ENCODE results near the gene MTG2.

Gene MTG2

GRCh38 chr20:62232770-62233645 is 50.2 kb downstream of the MTG2 start:
- DNase-seq (ENCODE audit: low read depth in 1 of 2, low spot score in 1 of 2): no peak

DNA sequence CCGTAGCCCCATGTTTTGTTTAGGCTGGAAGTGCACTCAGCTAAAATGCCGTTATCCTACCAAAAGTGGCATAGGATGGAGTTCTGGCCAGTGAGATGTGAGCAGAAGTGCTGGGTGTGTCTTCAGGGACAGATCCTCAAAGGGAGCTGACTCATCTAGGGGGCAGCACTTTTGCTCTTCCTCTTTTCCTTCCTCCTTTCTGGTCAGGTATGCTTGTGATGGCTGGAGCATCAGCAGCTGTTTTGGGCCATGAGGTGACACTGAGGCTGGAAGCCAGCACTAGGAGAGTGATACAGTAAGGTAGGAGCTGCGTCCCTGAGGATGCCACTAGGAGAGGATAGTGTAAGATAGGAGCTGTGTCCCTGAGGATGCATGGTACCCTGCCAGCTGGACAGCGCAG is 50.9 kb downstream of the MTG2 start:
- no peak for DNase-seq (ENCODE audit: low read depth in 1 of 2, low spot score in 1 of 2)

- DNase-seq (ENCODE audit: low read depth in 1 of 2, low spot score in 1 of 2): no peak
These were observed 51.5 kb downstream of the MTG2 start for GRCh38 chr20:62234339-62234738.

GRCh38 chr20:62235001-62235776 is 52.4 kb downstream of the MTG2 start:
- DNase-seq (ENCODE audit: low read depth in 1 of 2, low spot score in 1 of 2): no peak

- DNase-seq (ENCODE audit: low read depth in 1 of 2, low spot score in 1 of 2): no peak
These were observed 52.9 kb downstream of the MTG2 start for GRCh38 chr20:62235777-62236157.

- DNase-seq (ENCODE audit: low read depth in 1 of 2, low spot score in 1 of 2): no peak
These were observed 53.4 kb downstream of the MTG2 start for GRCh38 chr20:62236200-62236599.

GRCh38 chr20:62236766-62237513 is 54.1 kb downstream of the MTG2 start:
- DNase-seq (ENCODE audit: low read depth in 1 of 2, low spot score in 1 of 2): no peak

- DNase-seq (ENCODE audit: low read depth in 1 of 2, low spot score in 1 of 2): no peak
These were observed 54.6 kb downstream of the MTG2 start for GRCh38 chr20:62237514-62237800.

- DNase-seq (ENCODE audit: low read depth in 1 of 2, low spot score in 1 of 2): peak; percentile 100
These were observed 55.2 kb downstream of the MTG2 start, which contains the start of gene OSBPL2 for GRCh38 chr20:62237801-62238568. Gene OSBPL2, plus strand, starts transcription at chr20:62238521. Its CDS starts 17,664 bp downstream, at chr20:62256185.

- no peak for DNase-seq (ENCODE audit: low read depth in 1 of 2, low spot score in 1 of 2)
These were observed 55.9 kb downstream of the MTG2 start for GRCh38 chr20:62238569-62239277.

DNA sequence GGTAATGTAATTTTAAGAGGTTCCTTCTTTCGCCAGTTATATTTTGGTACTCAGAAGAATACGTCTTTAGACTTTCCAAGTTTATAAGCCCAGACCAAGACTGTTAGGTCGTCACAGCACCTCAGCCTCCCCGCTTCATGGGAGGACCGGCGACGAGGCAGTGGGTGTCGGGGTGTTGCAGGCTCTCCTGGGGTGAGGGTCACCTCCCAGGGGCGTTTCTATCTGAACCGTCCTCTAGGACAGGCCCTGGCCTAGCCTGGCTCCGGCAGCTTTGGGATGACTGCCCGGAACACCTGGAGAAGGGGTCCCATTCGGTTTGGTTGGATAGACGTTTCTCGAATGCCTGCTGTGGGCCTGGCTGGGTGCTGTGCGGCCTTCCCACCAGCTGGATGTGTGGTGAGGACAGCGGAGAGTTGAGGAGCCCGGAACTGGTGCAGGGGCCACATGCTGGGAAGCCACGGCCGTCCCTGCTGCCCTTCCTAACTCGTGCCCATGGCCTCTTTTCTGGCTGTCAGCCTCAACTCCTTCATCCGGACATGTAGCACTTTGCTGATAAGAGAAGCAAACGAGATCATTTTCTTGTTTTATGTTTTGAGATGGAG is 56.6 kb downstream of the MTG2 start:
- no peak for DNase-seq (ENCODE audit: low read depth in 1 of 2, low spot score in 1 of 2)

- DNase-seq (ENCODE audit: low read depth in 1 of 2, low spot score in 1 of 2): no peak
These were observed 57.3 kb downstream of the MTG2 start for GRCh38 chr20:62240020-62240685.

DNA sequence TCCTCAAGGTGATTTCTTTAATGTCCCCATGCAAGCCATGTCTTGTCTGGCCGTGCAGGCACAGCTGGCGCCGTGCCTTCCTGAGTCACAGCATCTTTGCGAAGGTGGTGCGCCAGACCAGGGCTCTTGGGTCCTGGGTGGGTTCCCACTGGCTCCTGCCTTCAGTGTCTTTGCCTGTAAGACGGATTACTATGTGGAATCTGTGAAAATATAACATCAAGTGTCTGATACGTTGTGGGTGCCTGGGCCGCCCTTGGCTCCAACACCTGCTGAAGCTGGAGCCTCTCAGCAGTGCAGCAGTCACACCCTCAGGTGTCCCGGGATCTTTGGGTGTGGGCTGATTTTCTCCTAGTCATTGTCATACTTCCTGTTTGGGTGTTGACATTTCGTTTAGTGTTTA is 58.7 kb downstream of the MTG2 start:
- DNase-seq (ENCODE audit: low read depth in 1 of 2, low spot score in 1 of 2): no peak

- DNase-seq (ENCODE audit: low read depth in 1 of 2, low spot score in 1 of 2): no peak
These were observed 59.3 kb downstream of the MTG2 start for GRCh38 chr20:62242176-62242575.

- no peak for DNase-seq (ENCODE audit: low read depth in 1 of 2, low spot score in 1 of 2)
These were observed 60.3 kb downstream of the MTG2 start for GRCh38 chr20:62243106-62243505.

- no peak for DNase-seq (ENCODE audit: low read depth in 1 of 2, low spot score in 1 of 2)
These were observed 61.2 kb downstream of the MTG2 start for GRCh38 chr20:62243906-62244515.

GRCh38 chr20:62244644-62245108 is 61.8 kb downstream of the MTG2 start:
- no peak for DNase-seq (ENCODE audit: low read depth in 1 of 2, low spot score in 1 of 2)

DNA sequence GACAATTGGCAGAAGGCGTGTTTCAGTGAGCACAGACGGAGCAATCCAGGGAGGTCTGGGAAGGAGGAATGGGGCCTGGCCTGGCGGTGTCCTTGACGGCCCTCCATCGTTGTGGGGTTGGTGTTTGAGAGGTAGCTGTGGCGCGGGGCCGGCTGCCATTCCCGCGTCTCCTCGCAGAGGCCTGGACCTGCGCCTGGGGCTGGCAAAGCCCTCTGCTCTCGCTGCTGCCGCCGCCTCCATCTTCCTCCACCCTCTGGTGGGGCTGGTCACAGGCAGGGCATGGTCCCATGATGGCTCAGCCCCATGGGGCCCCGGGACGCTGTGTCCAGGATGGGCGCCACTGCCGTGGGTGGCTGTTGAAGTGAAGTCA is 63.1 kb downstream of the MTG2 start:
- no peak for DNase-seq (ENCODE audit: low read depth in 1 of 2, low spot score in 1 of 2)

GRCh38 chr20:62246431-62246830 is 63.6 kb downstream of the MTG2 start:
- no peak for DNase-seq (ENCODE audit: low read depth in 1 of 2, low spot score in 1 of 2)

All from activated CD4-positive, alpha-beta T cell treated with anti-CD3 and anti-CD28 coated beads, Interleukin-2, amount 50 U/mL, for 24 hours (primary cell).